Fibroblast of the aortic adventitia (primary cell): ENCODE results near the gene RECQL5. TPM values are rescaled to one million over a fixed set of nuclear protein-coding genes. Genes with fewer than 3 reads are reported as not detected.

Experiments
- DNase-seq: peaks from one replicate; pipeline ENCODE4 v3.0.0-alpha.2; 2010; ENCODE audit warnings: low read depth
- H3K4me3 ChIP-seq: 2 replicates; pipeline ENCODE4 v1.5.1; 2011; ENCODE audit warnings: low read depth, mild to moderate bottlenecking, control low read depth, low read length, moderate library complexity
- total RNA-seq: library from RNA; depleted of rRNA; stranded (reverse); fragments of >200 nt; gene quantifications from 2 replicates; pipeline ENCODE4 v1.2.3, GENCODE V29; 2012; ENCODE audit warnings: low replicate concordance
- TF ChIP-seq, protein P1 (sequence below): IDR thresholded peaks from 2 replicates; pipeline ENCODE4 v1.5.1; 2011; ENCODE audit warnings: mild to moderate bottlenecking, low read length, control low read depth, inconsistent platforms; ENCODE audit not compliant: insufficient read depth

RECQL5 gene
- total RNA-seq, 1 donor = 17.6 TPM

- TF ChIP-seq, protein P1, sequence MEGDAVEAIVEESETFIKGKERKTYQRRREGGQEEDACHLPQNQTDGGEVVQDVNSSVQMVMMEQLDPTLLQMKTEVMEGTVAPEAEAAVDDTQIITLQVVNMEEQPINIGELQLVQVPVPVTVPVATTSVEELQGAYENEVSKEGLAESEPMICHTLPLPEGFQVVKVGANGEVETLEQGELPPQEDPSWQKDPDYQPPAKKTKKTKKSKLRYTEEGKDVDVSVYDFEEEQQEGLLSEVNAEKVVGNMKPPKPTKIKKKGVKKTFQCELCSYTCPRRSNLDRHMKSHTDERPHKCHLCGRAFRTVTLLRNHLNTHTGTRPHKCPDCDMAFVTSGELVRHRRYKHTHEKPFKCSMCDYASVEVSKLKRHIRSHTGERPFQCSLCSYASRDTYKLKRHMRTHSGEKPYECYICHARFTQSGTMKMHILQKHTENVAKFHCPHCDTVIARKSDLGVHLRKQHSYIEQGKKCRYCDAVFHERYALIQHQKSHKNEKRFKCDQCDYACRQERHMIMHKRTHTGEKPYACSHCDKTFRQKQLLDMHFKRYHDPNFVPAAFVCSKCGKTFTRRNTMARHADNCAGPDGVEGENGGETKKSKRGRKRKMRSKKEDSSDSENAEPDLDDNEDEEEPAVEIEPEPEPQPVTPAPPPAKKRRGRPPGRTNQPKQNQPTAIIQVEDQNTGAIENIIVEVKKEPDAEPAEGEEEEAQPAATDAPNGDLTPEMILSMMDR = no peak
- no peak overlapping the region for H3K4me3 ChIP-seq
- no peak for DNase-seq
Observed at GRCh38 chr17:75703191-75703590, 36.2 kb upstream of the RECQL5 start.

DNA sequence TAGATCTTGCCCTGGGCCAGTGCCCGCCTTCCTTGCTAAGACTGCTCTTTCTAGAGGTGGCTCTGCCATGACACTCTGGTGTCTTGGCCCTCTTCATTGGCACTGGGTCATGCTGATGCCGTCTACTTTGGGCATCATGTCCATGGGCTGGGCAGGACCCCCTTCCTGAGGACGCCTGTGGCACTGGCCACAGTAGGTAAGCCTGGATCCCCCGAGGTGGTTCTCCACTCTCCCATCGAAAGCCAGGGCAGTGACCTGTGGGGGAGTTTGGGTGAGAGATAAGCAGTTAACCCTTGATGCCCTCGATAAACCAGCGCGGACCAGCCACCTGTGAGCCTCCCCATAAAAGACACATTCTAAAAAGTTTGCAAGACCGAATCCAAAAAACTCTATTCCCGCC, 34.3 kb upstream of the RECQL5 start:
- no peak overlapping the region for H3K4me3 ChIP-seq
- no peak for DNase-seq
- TF ChIP-seq, protein P1 = no peak

DNA sequence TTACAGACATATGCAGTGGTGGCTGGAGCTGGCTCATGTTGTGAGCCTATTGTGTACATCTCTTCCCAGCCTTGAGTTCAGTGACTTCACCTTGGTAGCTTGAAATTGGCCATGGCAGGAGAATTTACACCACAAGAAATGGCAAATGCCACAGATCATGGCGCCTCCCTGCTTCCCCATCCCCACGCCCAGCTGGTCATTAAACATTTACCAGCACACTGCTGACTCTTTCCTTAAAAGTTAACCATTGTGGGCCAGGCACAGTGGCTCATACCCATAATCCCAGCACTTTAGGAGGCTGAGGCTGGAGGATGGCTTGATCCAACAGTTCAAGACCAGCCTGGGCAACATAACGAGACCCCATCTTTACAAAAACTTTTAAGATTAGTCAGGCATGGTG, 31.7 kb upstream of the RECQL5 start:
- no peak for DNase-seq
- TF ChIP-seq, protein P1 = no peak
- H3K4me3 ChIP-seq = no peak overlapping the region

- DNase-seq = no peak
- TF ChIP-seq, protein P1 = no peak
- no peak overlapping the region for H3K4me3 ChIP-seq
Observed at GRCh38 chr17:75697651-75698291, 30.8 kb upstream of the RECQL5 start.

- H3K4me3 ChIP-seq = no peak overlapping the region
- TF ChIP-seq, protein P1 = no peak
- DNase-seq = no peak
Observed at GRCh38 chr17:75695830-75696271, 28.9 kb upstream of the RECQL5 start.

GRCh38 chr17:75695141-75695829, 28.3 kb upstream of the RECQL5 start:
- DNase-seq = no peak
- TF ChIP-seq, protein P1 = no peak
- no peak overlapping the region for H3K4me3 ChIP-seq

- no peak overlapping the region for H3K4me3 ChIP-seq
- no peak for DNase-seq
- TF ChIP-seq, protein P1 = no peak
Observed at GRCh38 chr17:75694536-75694935, 27.6 kb upstream of the RECQL5 start.
